Trophoblast cell (in vitro differentiated cells and primary cell): ENCODE data around the gene CEP83.

ENCODE experiments used
- DNase-seq, 2 donors: peaks; one replicate each; pipeline ENCODE4 v3.0.0-alpha.2; 2016
- H2AFZ ChIP-seq: 2 replicates; pipeline ENCODE4 v1.6.1; 2013; ENCODE audit warnings: low read length, moderate library complexity, mild to moderate bottlenecking; ENCODE audit not compliant: insufficient read depth, poor library complexity
- H2AK5ac ChIP-seq: 2 replicates; pipeline ENCODE4 v1.6.1; 2013; ENCODE audit warnings: mild to moderate bottlenecking, low read length
- H2BK120ac ChIP-seq: 2 replicates; pipeline ENCODE4 v1.6.1; 2013; ENCODE audit warnings: low read length, mild to moderate bottlenecking, moderate library complexity; ENCODE audit not compliant: insufficient read depth, poor library complexity
- H2BK12ac ChIP-seq: 2 replicates; pipeline ENCODE4 v1.6.1; 2013; ENCODE audit warnings: mild to moderate bottlenecking, low read length, moderate library complexity
- H2BK5ac ChIP-seq: 2 replicates; pipeline ENCODE4 v1.6.1; 2013; ENCODE audit warnings: low read length, low read depth, moderate library complexity, mild to moderate bottlenecking; ENCODE audit not compliant: poor library complexity
- H3K14ac ChIP-seq: 2 replicates; pipeline ENCODE4 v1.6.1; 2013; ENCODE audit warnings: mild to moderate bottlenecking, low read length
- H3K18ac ChIP-seq: 2 replicates; pipeline ENCODE4 v1.6.1; 2013; ENCODE audit warnings: mild to moderate bottlenecking, low read length
- H3K23ac ChIP-seq: 2 replicates; pipeline ENCODE4 v1.6.1; 2013; ENCODE audit warnings: low read length
- H3K27ac ChIP-seq: 2 replicates; pipeline ENCODE4 v1.5.1; 2013; ENCODE audit warnings: low read depth, mild to moderate bottlenecking, inconsistent platforms, low read length, moderate library complexity
- H3K27me3 ChIP-seq: 2 replicates; pipeline ENCODE4 v1.6.1; 2013; ENCODE audit warnings: inconsistent platforms, mild to moderate bottlenecking, low read length, moderate library complexity; ENCODE audit not compliant: insufficient read depth
- H3K36me3 ChIP-seq, 2 experiments: 1 replicate in 1 of 2; 2 replicates in 1 of 2; pipeline ENCODE4 v1.6.1; 2013; ENCODE audit warnings: low read length in 2 of 2, mild to moderate bottlenecking in 2 of 2, moderate library complexity in 1 of 2; ENCODE audit not compliant: insufficient read depth in 2 of 2, control insufficient read depth in 1 of 2
- H3K4ac ChIP-seq: 2 replicates; pipeline ENCODE4 v1.6.1; 2013; ENCODE audit warnings: low read depth, mild to moderate bottlenecking, low read length, moderate library complexity
- H3K4me1 ChIP-seq, 2 experiments: 1 replicate in 1 of 2; 2 replicates in 1 of 2; pipeline ENCODE4 v1.6.1; 2013; ENCODE audit warnings: low read length in 2 of 2, mild to moderate bottlenecking in 2 of 2, moderate library complexity in 1 of 2; ENCODE audit not compliant: insufficient read depth in 2 of 2, control insufficient read depth in 1 of 2
- H3K4me2 ChIP-seq: 2 replicates; pipeline ENCODE4 v1.6.1; 2013; ENCODE audit warnings: inconsistent platforms, mild to moderate bottlenecking, low read length, moderate library complexity
- H3K4me3 ChIP-seq: 2 replicates; pipeline ENCODE4 v1.5.1; 2013; ENCODE audit warnings: mild to moderate bottlenecking, low read depth, low read length, inconsistent platforms
- H3K79me1 ChIP-seq: one replicate; pipeline ENCODE4 v1.6.1; 2013; ENCODE audit warnings: low read length
- H3K79me2 ChIP-seq: 2 replicates; pipeline ENCODE4 v1.6.1; 2013; ENCODE audit warnings: low read length, mild to moderate bottlenecking; ENCODE audit not compliant: control insufficient read depth, insufficient read depth, poor library complexity
- H3K9ac ChIP-seq: 2 replicates; pipeline ENCODE4 v1.6.1; 2013; ENCODE audit warnings: mild to moderate bottlenecking, low read length
- H3K9me3 ChIP-seq: 2 replicates; pipeline ENCODE4 v1.6.1; 2013; ENCODE audit warnings: low read depth, mild to moderate bottlenecking, control low read depth, inconsistent platforms, low read length; ENCODE audit not compliant: insufficient read depth
- H4K12ac ChIP-seq: 2 replicates; pipeline ENCODE4 v1.6.1; 2013; ENCODE audit warnings: low read depth, mild to moderate bottlenecking, low read length, moderate library complexity
- H4K8ac ChIP-seq: 2 replicates; pipeline ENCODE4 v1.6.1; 2013; ENCODE audit warnings: low read depth, mild to moderate bottlenecking, low read length, moderate library complexity
- H4K91ac ChIP-seq: one replicate; pipeline ENCODE4 v1.6.1; 2013; ENCODE audit warnings: low read depth, mild to moderate bottlenecking, low read length, moderate library complexity
- WGBS: extraction: QIAGEN DNeasy Blood & Tissue Kit; methylation state at CpG from one replicate; pipeline ENCODE4 v1.1.7; 2013; ENCODE audit warnings: missing lambda C conversion rate; ENCODE audit not compliant: insufficient read length, insufficient coverage; ENCODE audit errors: extremely low coverage; 5-methylcytosine and 5-hydroxymethylcytosine counted together

CEP83 gene

DNA sequence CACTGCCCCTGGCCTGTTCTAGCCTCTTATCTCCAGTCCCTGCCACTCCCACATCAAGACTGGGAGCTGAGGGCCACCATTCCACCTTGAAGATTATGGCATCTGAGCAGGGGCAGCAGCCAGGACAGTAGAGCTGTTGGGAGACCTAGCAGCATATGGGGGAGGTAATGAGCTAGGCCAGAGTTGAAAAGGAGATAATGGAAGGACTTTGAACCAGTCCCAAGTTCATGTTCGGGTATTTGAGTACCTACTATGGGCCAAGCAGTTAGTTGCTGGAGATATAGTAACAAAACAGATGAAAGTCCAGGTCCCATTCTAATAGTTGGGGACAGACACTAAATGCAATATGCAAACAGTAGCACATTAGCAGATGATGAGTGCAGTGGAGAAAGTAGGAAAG, 159.8 kb downstream of the CEP83 start:
- WGBS: no CpG with 5 or more reads among the region's 1 CpG
- H2BK12ac ChIP-seq: no peak overlapping the region
- H2AK5ac ChIP-seq: no peak overlapping the region
- H3K9ac ChIP-seq: no peak overlapping the region
- peaks cover 5 to 11% of the 10 kb centered on the region in 2 experiments for H3K4me1 ChIP-seq
- H3K14ac ChIP-seq: no peak overlapping the region
- no peak for DNase-seq
- no peak overlapping the region for H3K4ac ChIP-seq
- H3K36me3 ChIP-seq: no peaks in the 10 kb centered on the region
- no peaks in the 10 kb centered on the region for H3K79me2 ChIP-seq
- H4K12ac ChIP-seq: no peak overlapping the region
- H4K8ac ChIP-seq: no peak overlapping the region
- no peak overlapping the region for H4K91ac ChIP-seq
- no peak overlapping the region for H3K27ac ChIP-seq
- no peak overlapping the region for H2BK120ac ChIP-seq
- no peaks in the 10 kb centered on the region for H3K9me3 ChIP-seq
- no peak overlapping the region for H3K4me2 ChIP-seq
- H3K4me3 ChIP-seq: no peak overlapping the region
- H3K18ac ChIP-seq: no peak overlapping the region
- H2AFZ ChIP-seq: no peak overlapping the region
- H2BK5ac ChIP-seq: no peak overlapping the region
- peaks cover 3% of the 10 kb centered on the region for H3K79me1 ChIP-seq
- no peaks in the 10 kb centered on the region for H3K27me3 ChIP-seq
- H3K23ac ChIP-seq: no peak overlapping the region

DNA sequence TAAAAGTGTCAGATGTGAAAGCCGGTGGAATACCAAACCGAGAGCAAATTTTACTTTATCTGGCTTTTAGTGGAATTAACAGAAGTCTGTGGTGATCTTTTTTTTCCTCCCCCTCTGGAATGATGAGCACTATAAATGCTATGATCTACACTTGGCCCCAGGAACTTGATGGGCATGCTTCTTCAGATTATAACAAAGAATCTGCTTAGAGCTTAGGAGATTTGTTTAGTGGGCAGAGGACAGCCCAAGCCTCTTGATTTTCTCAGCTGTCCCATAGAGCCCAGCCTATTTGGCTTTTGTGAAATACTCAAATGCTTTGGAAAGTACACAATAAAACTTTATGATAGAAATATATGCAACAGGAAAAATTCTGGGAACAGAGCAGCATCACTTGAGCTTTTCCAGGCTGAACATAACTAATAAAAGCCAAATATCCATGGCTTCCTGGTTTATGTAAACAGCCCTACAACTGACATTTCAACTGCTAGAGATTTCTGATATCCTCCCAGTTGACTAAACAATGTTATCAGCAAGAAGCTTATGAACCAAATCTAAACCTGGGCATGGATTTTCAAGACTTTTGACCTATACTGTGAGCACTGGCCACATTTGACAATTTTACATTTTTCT, 161.7 kb downstream of the CEP83 start:
- Histone ChIP-seq H3K4me1 (peaks cover 5 to 9% of the 10 kb centered on the region in 2 experiments), H3K9me3 (no peaks in the 10 kb centered on the region), H4K8ac (no peak overlapping the region), H3K27ac (no peak overlapping the region), H3K18ac (no peak overlapping the region), H3K79me1 (no peaks in the 10 kb centered on the region), H3K14ac (no peak overlapping the region), H4K12ac (no peak overlapping the region), H3K79me2 (no peaks in the 10 kb centered on the region), H3K36me3 (no peaks in the 10 kb centered on the region), H2AFZ (no peak overlapping the region), H2BK120ac (no peak overlapping the region), H3K23ac (no peak overlapping the region), H2BK5ac (no peak overlapping the region), H3K4ac (no peak overlapping the region), H3K27me3 (no peaks in the 10 kb centered on the region), H2AK5ac (no peak overlapping the region), H4K91ac (no peak overlapping the region), H2BK12ac (no peak overlapping the region), H3K9ac (no peak overlapping the region), H3K4me2 (no peak overlapping the region), H3K4me3 (no peak overlapping the region)
- no CpG with 5 or more reads among the region's 2 CpGs for WGBS
- DNase-seq: no peak

DNA sequence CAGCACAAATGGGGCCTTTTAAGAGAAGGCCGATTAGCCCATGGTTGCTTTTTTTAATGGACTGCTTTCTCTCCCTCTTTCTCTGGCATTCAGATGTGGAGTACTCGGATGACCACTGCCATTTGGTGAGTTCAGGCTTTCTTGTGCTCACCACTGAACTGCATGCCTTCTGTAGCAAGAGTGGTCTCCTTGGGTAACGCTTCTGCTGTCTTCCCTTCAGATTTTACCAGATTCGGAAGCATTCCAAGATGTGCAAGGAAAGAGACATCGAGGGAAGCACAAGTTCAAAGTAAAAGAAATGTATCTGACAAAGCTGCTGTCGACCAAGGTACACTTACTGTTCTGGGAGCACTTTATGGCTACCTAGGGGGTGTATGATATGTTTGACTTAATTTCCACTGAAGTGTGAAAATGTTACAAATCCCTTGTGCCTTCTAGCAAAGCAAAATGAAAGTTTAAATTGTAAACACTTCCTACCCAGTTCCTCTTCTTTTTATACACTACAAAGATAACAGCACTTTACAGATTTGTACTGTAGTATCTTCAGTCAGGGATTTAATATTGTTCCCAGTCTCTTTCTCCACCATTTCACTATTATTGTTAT, 162.5 kb downstream of the CEP83 start:
- DNase-seq: no peak
- Histone ChIP-seq H3K36me3 (no peaks in the 10 kb centered on the region), H4K8ac (no peak overlapping the region), H2BK12ac (no peak overlapping the region), H2BK120ac (no peak overlapping the region), H4K12ac (no peak overlapping the region), H3K18ac (no peak overlapping the region), H3K14ac (no peak overlapping the region), H2AK5ac (no peak overlapping the region), H3K4ac (no peak overlapping the region), H3K79me1 (no peaks in the 10 kb centered on the region), H3K9ac (no peak overlapping the region), H3K9me3 (no peaks in the 10 kb centered on the region), H3K27me3 (no peaks in the 10 kb centered on the region), H2AFZ (no peak overlapping the region), H3K23ac (no peak overlapping the region), H4K91ac (no peak overlapping the region), H3K27ac (no peak overlapping the region), H3K4me1 (peaks cover 5 to 9% of the 10 kb centered on the region in 2 experiments), H2BK5ac (no peak overlapping the region), H3K4me2 (no peak overlapping the region), H3K4me3 (no peak overlapping the region), H3K79me2 (no peaks in the 10 kb centered on the region)
- no CpG with 5 or more reads among the region's 6 CpGs for WGBS

DNA sequence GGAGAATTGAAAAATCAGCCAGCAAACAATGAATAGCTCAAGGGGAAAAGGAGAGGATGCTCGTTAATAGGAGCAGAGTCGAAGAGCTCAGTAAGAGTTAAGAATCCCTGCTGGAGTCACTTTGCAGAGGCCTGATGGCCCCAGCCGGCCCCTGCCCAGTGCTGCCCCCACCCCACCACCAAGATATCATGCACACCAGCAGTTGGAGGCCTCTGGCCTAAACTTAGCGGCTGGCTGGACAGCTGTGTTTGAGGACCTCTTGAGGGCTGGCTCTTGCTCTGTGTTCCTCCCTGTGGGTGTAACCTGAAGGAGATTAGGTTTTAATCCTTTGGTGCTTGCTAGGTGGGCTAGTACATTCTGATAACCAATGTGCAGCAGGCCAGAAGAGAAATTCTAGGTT, 169.3 kb downstream of the CEP83 start:
- H3K79me2 ChIP-seq: no peaks in the 10 kb centered on the region
- H3K4me3 ChIP-seq: no peak overlapping the region
- no peak overlapping the region for H2AFZ ChIP-seq
- H2BK120ac ChIP-seq: no peak overlapping the region
- H2AK5ac ChIP-seq: no peak overlapping the region
- H3K9me3 ChIP-seq: no peaks in the 10 kb centered on the region
- H3K18ac ChIP-seq: no peak overlapping the region
- H3K27me3 ChIP-seq: no peaks in the 10 kb centered on the region
- WGBS: no CpG with 5 or more reads among the region's 4 CpGs
- H3K27ac ChIP-seq: no peak overlapping the region
- no peak overlapping the region for H3K23ac ChIP-seq
- peaks cover 13 to 20% of the 10 kb centered on the region in 2 experiments for H3K4me1 ChIP-seq
- H2BK5ac ChIP-seq: no peak overlapping the region
- no peak overlapping the region for H2BK12ac ChIP-seq
- H3K9ac ChIP-seq: no peak overlapping the region
- H3K4me2 ChIP-seq: no peak overlapping the region
- H3K79me1 ChIP-seq: peaks cover 2% of the 10 kb centered on the region
- no peak overlapping the region for H4K12ac ChIP-seq
- no peak for DNase-seq
- H3K36me3 ChIP-seq: no peaks in the 10 kb centered on the region
- H3K4ac ChIP-seq: no peak overlapping the region
- no peak overlapping the region for H4K91ac ChIP-seq
- H3K14ac ChIP-seq: no peak overlapping the region
- no peak overlapping the region for H4K8ac ChIP-seq
